Vagina (tissue), 2 donors: ENCODE measurements around the gene DRAM2. TPM values are rescaled to one million over a fixed set of nuclear protein-coding genes. Genes with fewer than 3 reads are reported as not detected.

ENCODE experiments used
- DNase-seq, 2 donors: peaks; one replicate each; pipeline ENCODE4 v3.0.0-alpha.2; 2017; ENCODE audit errors: extremely low spot score in 2 of 2
- H3K27ac ChIP-seq: fragments of 200-600 bp; sonication (generic); one replicate; pipeline ENCODE4 v1.5.1; 2019
- H3K27me3 ChIP-seq: fragments of 200-600 bp; sonication (generic); one replicate; pipeline ENCODE4 v1.5.1; 2019
- H3K36me3 ChIP-seq, 2 donors: fragments of 200-600 bp; sonication (generic); one replicate each; pipeline ENCODE4 v1.5.1; 2017 to 2019
- H3K4me1 ChIP-seq: fragments of 200-600 bp; sonication (generic); one replicate; pipeline ENCODE4 v1.5.1; 2019
- H3K4me3 ChIP-seq, 2 donors: fragments of 200-600 bp; sonication (generic); 1 replicate in 1 of 2; 2 replicates in 1 of 2; pipeline ENCODE4 v1.5.1; 2016 to 2019
- H3K9me3 ChIP-seq: fragments of 200-600 bp; sonication (generic); one replicate; pipeline ENCODE4 v1.5.1; 2019
- CTCF ChIP-seq, 3 experiments: fragments of 450-650 bp in 2 of 3; fragments of 200-600 bp in 1 of 3; sonication (generic) in 1 of 3; IDR thresholded peaks; one replicate each; pipeline ENCODE4 v1.5.1; 2017 to 2019; ENCODE audit warnings: antibody characterized with exemption in 3 of 3, mild to moderate bottlenecking in 2 of 3, moderate library complexity in 2 of 3
- POLR2A ChIP-seq, 2 donors: fragments of 450-650 bp; IDR thresholded peaks; one replicate each; pipeline ENCODE4 v1.6.1; 2017; ENCODE audit warnings: antibody characterized with exemption in 2 of 2, mild to moderate bottlenecking in 2 of 2, moderate library complexity in 2 of 2
- POLR2AphosphoS5 ChIP-seq, 2 donors: sonication (generic); formaldehyde crosslinking; IDR thresholded peaks; one replicate each; pipeline ENCODE4 v1.9.0; 2017; ENCODE audit warnings: antibody characterized with exemption in 2 of 2, mild to moderate bottlenecking in 2 of 2, low read depth in 1 of 2; ENCODE audit not compliant: insufficient read depth in 1 of 2
- intact Hi-C: fragments of 100-400 bp; cut with DNase I; formaldehyde crosslinking; loops from one replicate; pipeline ENCODE4 v1.15.1; 2023
- total RNA-seq: library from RNA; depleted of rRNA; stranded (reverse); fragments of >200 nt; gene quantifications from one replicate; pipeline ENCODE4 v1.2.3, GENCODE V29; 2016

Gene DRAM2
- total RNA-seq, 1 donor from 2014 or later = 33.9 TPM

- no peak for DNase-seq
- intact Hi-C loops = no loop called here
- no peak overlapping the region for H3K27ac ChIP-seq
- no peaks in the 10 kb centered on the region for H3K27me3 ChIP-seq
- TF ChIP-seq POLR2A (IDR thresholded peaks at IDR 0.05) = no peak
- TF ChIP-seq CTCF (IDR thresholded peaks at IDR 0.05) = no peak
- TF ChIP-seq POLR2AphosphoS5 (IDR thresholded peaks at IDR 0.05; ENCODE audit: insufficient read depth in 1 of 2, low read depth in 1 of 2) = no peak
- no peaks in the 10 kb centered on the region for H3K9me3 ChIP-seq
- no peak overlapping the region for H3K4me3 ChIP-seq
- H3K4me1 ChIP-seq = no peaks in the 10 kb centered on the region
- peaks cover 0 to 45% of the 10 kb centered on the region in 2 donors for H3K36me3 ChIP-seq
These were observed 24.3 kb upstream of the DRAM2 start for GRCh38 chr1:111164151-111164550.

GRCh38 chr1:111163363-111163762 is 23.5 kb upstream of the DRAM2 start:
- Histone ChIP-seq H3K36me3 (peaks cover 0 to 38% of the 10 kb centered on the region in 2 donors), H3K27me3 (no peaks in the 10 kb centered on the region), H3K4me1 (no peaks in the 10 kb centered on the region), H3K9me3 (no peaks in the 10 kb centered on the region), H3K4me3 (no peak overlapping the region), H3K27ac (no peak overlapping the region)
- DNase-seq = no peak
- no peak for TF ChIP-seq POLR2AphosphoS5 (IDR thresholded peaks at IDR 0.05; ENCODE audit: insufficient read depth in 1 of 2, low read depth in 1 of 2)
- intact Hi-C loops = no loop called here

GRCh38 chr1:111162488-111162880 is 22.6 kb upstream of the DRAM2 start:
- Histone ChIP-seq H3K27ac (no peak overlapping the region), H3K9me3 (no peaks in the 10 kb centered on the region), H3K36me3 (peaks cover 0 to 32% of the 10 kb centered on the region in 2 donors), H3K4me1 (no peaks in the 10 kb centered on the region), H3K27me3 (no peaks in the 10 kb centered on the region), H3K4me3 (no peak overlapping the region)
- TF ChIP-seq POLR2AphosphoS5 (IDR thresholded peaks at IDR 0.05; ENCODE audit: insufficient read depth in 1 of 2, low read depth in 1 of 2) (no peak), POLR2A (IDR thresholded peaks at IDR 0.05) (no peak), CTCF (IDR thresholded peaks at IDR 0.05) (no peak)
- intact Hi-C loops = no loop called here
- no peak for DNase-seq

- Histone ChIP-seq H3K27me3 (no peaks in the 10 kb centered on the region), H3K27ac (no peak overlapping the region), H3K9me3 (no peaks in the 10 kb centered on the region), H3K4me3 (no peak overlapping the region), H3K4me1 (no peaks in the 10 kb centered on the region), H3K36me3 (peaks cover 0 to 29% of the 10 kb centered on the region in 2 donors)
- DNase-seq = no peak
- TF ChIP-seq POLR2AphosphoS5 (IDR thresholded peaks at IDR 0.05; ENCODE audit: insufficient read depth in 1 of 2, low read depth in 1 of 2) = no peak
- intact Hi-C loops = no loop called here
These were observed 22.1 kb upstream of the DRAM2 start for GRCh38 chr1:111161843-111162487.

GRCh38 chr1:111157431-111157830 is 17.5 kb upstream of the DRAM2 start:
- Histone ChIP-seq H3K27ac (no peak overlapping the region), H3K9me3 (no peaks in the 10 kb centered on the region), H3K27me3 (no peaks in the 10 kb centered on the region), H3K4me1 (no peaks in the 10 kb centered on the region), H3K4me3 (no peak overlapping the region), H3K36me3 (peaks cover 0 to 29% of the 10 kb centered on the region in 2 donors)
- intact Hi-C loops = no loop called here
- DNase-seq = no peak
- TF ChIP-seq CTCF (IDR thresholded peaks at IDR 0.05) (no peak), POLR2AphosphoS5 (IDR thresholded peaks at IDR 0.05; ENCODE audit: insufficient read depth in 1 of 2, low read depth in 1 of 2) (no peak), POLR2A (IDR thresholded peaks at IDR 0.05) (no peak)
